Measurements from ENCODE around the gene CHI3L2. TPM values are rescaled to one million over a fixed set of nuclear protein-coding genes. Genes with fewer than 3 reads are reported as not detected.
A peak's percentile ranks its signal among the peaks of the same experiment; 100 is the strongest.

CHI3L2 gene
- total and polyA plus RNA-seq, 2 of the 13 experiments (the other 11 are each of a cell fraction or from before 2014, with no cell fraction given), result 0.46 to 1.7 TPM

GRCh38 chr1:111238056-111238795 lies 10.7 kb downstream of the CHI3L2 start (continued):
- TF ChIP-seq TEF (CRISPR knock-in tag; IDR thresholded peaks at IDR 0.05) (peak; percentile 66; the same call in 1 of the 2 replicates), ZNF660 (CRISPR knock-in tag; IDR thresholded peaks at IDR 0.05; ENCODE audit: borderline replicate concordance, low read depth) (no peak), ZNF577 (CRISPR knock-in tag; IDR thresholded peaks at IDR 0.05; ENCODE audit: borderline replicate concordance, low read depth) (no peak), EP300 (IDR thresholded peaks at IDR 0.05; ENCODE audit: low read depth in 2 of 2, low read length in 2 of 2) (peak in 1 of 2 experiments; percentile 75; a peak in 2 of 4 replicates), EP300 (CRISPR knock-in tag; IDR thresholded peaks at IDR 0.05; ENCODE audit: borderline replicate concordance) (no peak), MEIS2 (CRISPR knock-in tag; IDR thresholded peaks at IDR 0.05) (peak; percentile 86), DMTF1 (CRISPR knock-in tag; IDR thresholded peaks at IDR 0.05) (no peak), BATF2 (CRISPR knock-in tag; IDR thresholded peaks at IDR 0.05) (no peak), MIXL1 (CRISPR knock-in tag; IDR thresholded peaks at IDR 0.05) (no peak), DNMT1 (CRISPR knock-in tag; IDR thresholded peaks at IDR 0.05) (no peak), PAXIP1 (CRISPR knock-in tag; conservative IDR thresholded peaks at IDR 0.05) (peak; percentile 84), ZC3H13 (CRISPR knock-in tag; IDR thresholded peaks at IDR 0.05) (no peak), REXO4 (CRISPR knock-in tag; IDR thresholded peaks at IDR 0.05; ENCODE audit: borderline replicate concordance) (no peak), HNF1B (CRISPR knock-in tag; IDR thresholded peaks at IDR 0.05) (peak; percentile 43; the same call in 1 of the 2 replicates)

Measured in HepG2 (cell line).